Calu3 (cell line): Measurements from ENCODE around the gene FANCI. TPM values are rescaled to one million over a fixed set of nuclear protein-coding genes. Genes with fewer than 3 reads are reported as not detected.

ENCODE experiments used
- BruUV-seq: library from RNA; stranded (reverse); fragments of 400-500 nt; replicated peaks from 2 replicates; lab custom pipeline; 2021; lab: Mats Ljungman, UMichigan
- CTCF ChIA-PET: fragments of 300-600 bp; sonication (Branson Sonifier 250); formaldehyde crosslinking; loops from one replicate; lab custom pipeline; 2022; ENCODE audit warnings: antibody characterized with exemption; lab: Charles Lee
- DNase-seq: peaks from one replicate; pipeline ENCODE4 v3.0.0; 2022
- H3K27ac Mint-ChIP-seq: one replicate; pipeline ENCODE4 v1.8.0; 2022; ENCODE audit warnings: mixed read lengths; ENCODE audit not compliant: unreplicated experiment
- H3K27me3 Mint-ChIP-seq: one replicate; pipeline ENCODE4 v1.8.0; 2022; ENCODE audit warnings: mixed read lengths; ENCODE audit not compliant: unreplicated experiment
- H3K36me3 Mint-ChIP-seq: one replicate; pipeline ENCODE4 v1.8.0; 2022; ENCODE audit warnings: mild to moderate bottlenecking, moderate library complexity, mixed read lengths; ENCODE audit not compliant: insufficient read depth, unreplicated experiment
- H3K4me1 Mint-ChIP-seq: one replicate; pipeline ENCODE4 v1.8.0; 2022; ENCODE audit warnings: mild to moderate bottlenecking, low read depth, mixed read lengths; ENCODE audit not compliant: unreplicated experiment
- H3K4me3 Mint-ChIP-seq: one replicate; pipeline ENCODE4 v1.8.0; 2022; ENCODE audit warnings: mild to moderate bottlenecking, low read depth, moderate library complexity, mixed read lengths; ENCODE audit not compliant: unreplicated experiment
- H3K9me3 Mint-ChIP-seq: one replicate; pipeline ENCODE4 v1.8.0; 2022; ENCODE audit warnings: low read depth, mixed read lengths; ENCODE audit not compliant: unreplicated experiment
- CTCF ChIP-seq: fragments of 200-600 bp; IDR thresholded peaks from one replicate; pipeline ENCODE4 v1.8.0; 2022; ENCODE audit warnings: antibody characterized with exemption; ENCODE audit not compliant: unreplicated experiment
- intact Hi-C: fragments of 100-400 bp; cut with micrococcal nuclease; formaldehyde crosslinking; loops from one replicate; pipeline ENCODE4 v1.10.0; 2022; ENCODE audit not compliant: unreplicated experiment
- total RNA-seq: library from RNA; stranded (reverse); gene quantifications from 2 replicates; pipeline ENCODE4 v1.2.3, GENCODE V29; 2022

Gene FANCI
- total RNA-seq, 1 experiment from 2014 or later: 138 TPM

GRCh38 chr15:89328398-89329254 lies 84.8 kb downstream of the FANCI start:
- H3K27me3 Mint-ChIP-seq: no peaks in the 10 kb centered on the region
- H3K4me1 Mint-ChIP-seq: peaks cover 27% of the 10 kb centered on the region
- CTCF ChIA-PET: no interaction called here
- no TSS peak for BruUV-seq
- intact Hi-C loops: no loop called here
- no peak overlapping the region for H3K4me3 Mint-ChIP-seq
- no peak for DNase-seq
- no peak for TF ChIP-seq CTCF
- H3K36me3 Mint-ChIP-seq: peaks cover 78% of the 10 kb centered on the region
- no peaks in the 10 kb centered on the region for H3K9me3 Mint-ChIP-seq
- no peak overlapping the region for H3K27ac Mint-ChIP-seq

DNA sequence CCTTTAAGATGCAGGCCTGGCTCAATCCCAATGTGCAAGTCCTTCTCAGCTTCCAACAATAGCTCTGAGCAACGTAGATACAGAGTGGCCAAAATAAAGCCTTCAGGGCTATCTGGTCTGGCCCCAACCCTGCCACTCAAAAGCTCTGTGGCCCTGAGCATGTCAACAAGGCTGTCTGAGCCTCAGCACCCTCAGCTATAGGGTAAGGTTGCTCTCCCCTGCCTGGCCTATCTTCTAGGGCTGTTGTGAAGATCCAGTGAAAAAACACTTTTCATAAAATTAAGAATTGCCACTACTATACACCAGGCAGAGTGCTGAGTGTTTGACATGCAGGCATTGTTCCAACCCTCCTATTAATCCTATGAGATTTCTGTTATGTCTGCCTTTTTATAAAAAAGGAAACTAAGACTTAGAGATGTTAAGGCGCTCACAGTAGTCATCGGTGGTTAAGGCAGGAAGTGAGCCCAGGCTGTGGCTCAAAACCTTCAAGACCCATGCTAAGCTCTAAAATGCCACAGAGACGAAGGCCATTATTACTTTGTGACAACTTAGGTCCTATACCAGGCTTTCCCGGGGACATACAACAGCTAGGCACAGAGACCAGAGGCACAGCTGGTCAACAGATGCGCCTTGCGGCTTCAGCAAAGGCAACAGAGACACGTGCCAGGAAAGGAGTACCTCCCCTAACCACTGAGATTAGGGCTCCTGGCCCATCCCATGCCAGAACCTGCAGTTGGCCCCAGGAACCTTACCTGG lies 85.7 kb downstream of the FANCI start:
- no peak for TF ChIP-seq CTCF
- H3K9me3 Mint-ChIP-seq: no peaks in the 10 kb centered on the region
- DNase-seq: no peak
- no peak overlapping the region for H3K4me3 Mint-ChIP-seq
- H3K27ac Mint-ChIP-seq: no peak overlapping the region
- no TSS peak for BruUV-seq
- intact Hi-C loops: no loop called here
- H3K4me1 Mint-ChIP-seq: peaks cover 27% of the 10 kb centered on the region
- CTCF ChIA-PET: no interaction called here
- H3K27me3 Mint-ChIP-seq: peaks cover 2% of the 10 kb centered on the region
- peaks cover 81% of the 10 kb centered on the region for H3K36me3 Mint-ChIP-seq

- no TSS peak for BruUV-seq
- Mint-ChIP-seq H3K27me3 (peaks cover 9% of the 10 kb centered on the region), H3K4me1 (peaks cover 33% of the 10 kb centered on the region), H3K36me3 (peaks cover 87% of the 10 kb centered on the region), H3K9me3 (no peaks in the 10 kb centered on the region), H3K4me3 (no peak overlapping the region), H3K27ac (no peak overlapping the region)
- DNase-seq: no peak
- CTCF ChIA-PET: no interaction called here
- TF ChIP-seq CTCF: no peak
- intact Hi-C loops: no loop called here
Measured at GRCh38 chr15:89330119-89330518, 86.3 kb downstream of the FANCI start.

- intact Hi-C loops: no loop called here
Measured at GRCh38 chr15:89330881-89331595, 87.3 kb downstream of the FANCI start.

More at GRCh38 chr15:89330881-89331595, 87.3 kb downstream of the FANCI start:
- Mint-ChIP-seq H3K9me3 (no peaks in the 10 kb centered on the region), H3K4me3 (no peak overlapping the region), H3K27ac (no peak overlapping the region), H3K4me1 (peaks cover 37% of the 10 kb centered on the region), H3K27me3 (peaks cover 12% of the 10 kb centered on the region), H3K36me3 (peaks cover 86% of the 10 kb centered on the region)
- no peak for DNase-seq
- BruUV-seq: no TSS peak
- CTCF ChIA-PET: interaction anchor here (0.6 kb wide), 1 partner anchor 26 kb away, joined by 6 read pairs; no protein-coding TSS in a partner anchor
- no peak for TF ChIP-seq CTCF
